Measurements from ENCODE around the gene TMEM107. TPM values are rescaled to one million over a fixed set of nuclear protein-coding genes. Genes with fewer than 3 reads are reported as not detected.

The TMEM107 gene
- total RNA-seq, 1 experiment from 2014 or later = 12.6 TPM

- DNase-seq (ENCODE audit: low spot score) = no peak
These were observed 25.7 kb downstream of the TMEM107 start for GRCh38 chr17:8150194-8151119.

- no peak for DNase-seq (ENCODE audit: low spot score)
These were observed 26.6 kb downstream of the TMEM107 start for GRCh38 chr17:8149419-8150193.

GRCh38 chr17:8148560-8148959, 27.6 kb downstream of the TMEM107 start:
- no peak for DNase-seq (ENCODE audit: low spot score)

- DNase-seq (ENCODE audit: low spot score) = no peak
These were observed 28.3 kb downstream of the TMEM107 start for GRCh38 chr17:8147805-8148404.

GRCh38 chr17:8147141-8147804, 28.9 kb downstream of the TMEM107 start:
- no peak for DNase-seq (ENCODE audit: low spot score)

- DNase-seq (ENCODE audit: low spot score) = no peak
These were observed 29.6 kb downstream of the TMEM107 start for GRCh38 chr17:8146381-8147140.

- no peak for DNase-seq (ENCODE audit: low spot score)
These were observed 30.4 kb downstream of the TMEM107 start for GRCh38 chr17:8145811-8146210.

GRCh38 chr17:8144401-8145231, 31.6 kb downstream of the TMEM107 start:
- DNase-seq (ENCODE audit: low spot score) = no peak

- no peak for DNase-seq (ENCODE audit: low spot score)
These were observed 32.4 kb downstream of the TMEM107 start for GRCh38 chr17:8143581-8144400.

- DNase-seq (ENCODE audit: low spot score) = no peak
These were observed 33.1 kb downstream of the TMEM107 start for GRCh38 chr17:8142887-8143580.

- DNase-seq (ENCODE audit: low spot score) = no peak
These were observed 33.9 kb downstream of the TMEM107 start for GRCh38 chr17:8142158-8142886.

GRCh38 chr17:8141741-8142140, 34.4 kb downstream of the TMEM107 start:
- DNase-seq (ENCODE audit: low spot score) = no peak

- DNase-seq (ENCODE audit: low spot score) = no peak
These were observed 35.1 kb downstream of the TMEM107 start for GRCh38 chr17:8141045-8141444.

- DNase-seq (ENCODE audit: low spot score) = no peak
These were observed 35.8 kb downstream of the TMEM107 start for GRCh38 chr17:8140065-8141029.

- peak; percentile 96 for DNase-seq (ENCODE audit: low spot score)
These were observed 37.4 kb downstream of the TMEM107 start for GRCh38 chr17:8138672-8139371.

- no peak for DNase-seq (ENCODE audit: low spot score)
These were observed 37.9 kb downstream of the TMEM107 start for GRCh38 chr17:8138374-8138671.
